SHP77 (cell line): Measurements from ENCODE around the gene FRS2.

ENCODE experiments used
- DNase-seq, 2 experiments: peaks; one replicate each; lab custom pipeline; 2025; lab: John Stamatoyannopoulos, UW

The FRS2 gene

DNA sequence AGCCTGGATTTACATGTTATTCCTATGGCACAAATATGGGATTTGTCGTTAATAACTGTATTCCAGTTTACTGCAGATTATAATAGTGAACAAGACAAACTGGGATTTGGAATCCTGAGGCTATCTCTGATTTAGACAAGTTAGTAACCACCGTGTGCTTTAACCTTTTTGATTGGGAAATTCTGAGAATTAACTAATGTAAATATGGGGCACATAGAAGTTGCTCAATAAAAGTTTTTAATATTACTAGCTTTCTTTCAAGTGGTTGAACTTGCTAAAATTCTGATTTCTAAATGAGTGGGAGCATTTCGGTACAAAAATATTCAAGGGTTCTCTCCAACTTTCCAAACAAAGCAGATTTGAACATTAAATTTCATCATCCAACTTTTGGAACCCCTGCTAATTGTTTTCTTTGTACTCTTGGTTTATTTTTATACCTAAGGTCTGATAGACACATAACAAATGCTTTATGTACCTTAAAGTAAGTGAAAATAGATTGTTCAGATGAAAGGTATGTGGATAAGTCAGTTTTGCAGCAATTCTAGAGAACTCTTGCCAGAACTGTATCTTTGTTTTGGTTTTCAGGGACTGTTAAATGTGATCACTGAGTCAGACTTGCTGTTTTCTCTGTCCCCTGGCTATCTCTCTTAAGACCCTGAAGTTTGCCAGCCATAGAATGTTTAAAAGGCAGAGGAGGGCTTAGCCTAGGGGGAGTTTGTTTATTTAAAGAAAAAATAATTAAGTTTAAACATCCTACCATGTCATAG, 57.5 kb downstream of the FRS2 start:
- no peak for DNase-seq

- DNase-seq, result no peak
Observed at GRCh38 chr12:69529021-69529420, 58.8 kb downstream of the FRS2 start.

- DNase-seq, result no peak
Observed at GRCh38 chr12:69533844-69534243, 63.7 kb downstream of the FRS2 start.

GRCh38 chr12:69534389-69534822, 64.2 kb downstream of the FRS2 start:
- peak in 1 of 2 experiments; percentile 16 for DNase-seq

- no peak for DNase-seq
Observed at GRCh38 chr12:69540987-69541386, 70.8 kb downstream of the FRS2 start.

GRCh38 chr12:69544087-69544486, 73.9 kb downstream of the FRS2 start:
- DNase-seq, result no peak

DNA sequence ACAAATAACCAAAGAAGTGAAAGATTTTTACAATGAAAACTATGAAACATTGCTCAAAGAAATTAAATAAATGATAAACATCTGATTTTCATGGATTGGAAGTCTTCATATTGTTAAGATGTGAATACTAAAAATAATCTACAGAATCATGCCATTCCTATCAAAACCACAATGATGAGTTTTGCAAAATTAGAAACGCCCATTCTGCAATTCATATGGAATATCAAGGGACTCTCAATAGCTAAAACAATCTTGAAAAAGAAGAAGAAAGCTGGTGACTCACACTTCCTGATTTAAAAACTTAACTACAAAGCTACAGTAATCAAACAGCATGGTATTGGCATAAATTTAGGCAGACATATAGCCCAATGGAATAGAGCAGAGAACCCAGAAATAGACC, 74.9 kb downstream of the FRS2 start:
- no peak for DNase-seq

GRCh38 chr12:69546693-69547438, 76.7 kb downstream of the FRS2 start:
- no peak for DNase-seq

GRCh38 chr12:69548687-69549086, 78.5 kb downstream of the FRS2 start:
- no peak for DNase-seq

DNA sequence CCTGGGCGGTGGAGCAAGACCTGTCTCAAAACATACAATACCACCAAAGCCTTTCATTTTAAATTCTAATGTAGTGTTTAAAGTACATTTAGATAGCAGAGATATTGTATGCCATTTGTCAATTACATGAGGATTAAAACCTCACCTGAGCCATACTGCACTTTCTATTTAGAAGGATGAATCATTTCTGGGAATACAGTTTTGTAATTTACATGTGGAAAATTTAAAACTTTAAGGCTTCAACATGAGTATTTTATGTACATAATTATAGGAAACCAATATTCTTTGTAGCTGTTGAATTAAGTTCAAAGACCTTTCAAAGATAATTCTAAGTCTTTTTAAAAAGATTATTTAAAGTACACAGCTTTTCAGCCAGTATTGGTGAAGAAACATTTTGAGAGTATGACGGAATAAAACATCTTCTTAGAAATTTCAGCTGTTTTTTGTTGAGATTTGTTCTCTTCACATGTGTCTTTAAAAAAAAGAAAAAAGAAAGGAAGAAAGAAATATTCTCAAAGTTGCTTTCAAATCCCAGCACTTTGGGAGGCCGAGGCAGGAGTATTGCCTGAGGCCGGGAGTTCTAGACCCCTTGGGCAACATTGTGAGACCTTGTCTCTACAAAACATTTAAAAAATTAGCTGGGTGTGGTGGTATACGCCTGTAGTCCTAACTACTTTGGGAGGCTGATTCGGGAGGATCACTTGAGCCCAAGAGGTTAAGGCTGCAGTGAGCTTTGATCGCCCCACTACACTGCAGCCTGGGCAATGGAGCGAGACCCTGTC, 80.6 kb downstream of the FRS2 start:
- no peak for DNase-seq

GRCh38 chr12:69553628-69554248, 83.5 kb downstream of the FRS2 start:
- no peak for DNase-seq

DNA sequence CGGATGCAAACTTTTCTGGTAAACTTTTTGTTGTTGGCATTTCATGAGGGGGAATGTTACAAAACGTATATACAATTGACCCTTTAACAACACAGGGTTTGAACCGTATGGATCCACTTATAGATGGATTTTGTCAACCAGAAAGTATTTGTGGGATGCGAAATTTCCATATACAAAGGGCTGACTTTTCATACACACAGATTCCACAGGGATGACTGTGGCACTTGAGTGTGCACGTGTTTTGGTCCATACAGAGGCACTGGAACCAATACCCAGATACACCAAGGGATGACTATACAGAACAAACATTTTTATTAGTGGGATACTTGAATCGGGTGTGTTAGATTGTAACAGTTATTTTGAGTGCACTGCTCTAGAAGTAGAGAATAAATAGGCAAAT, 85.3 kb downstream of the FRS2 start:
- no peak for DNase-seq

DNA sequence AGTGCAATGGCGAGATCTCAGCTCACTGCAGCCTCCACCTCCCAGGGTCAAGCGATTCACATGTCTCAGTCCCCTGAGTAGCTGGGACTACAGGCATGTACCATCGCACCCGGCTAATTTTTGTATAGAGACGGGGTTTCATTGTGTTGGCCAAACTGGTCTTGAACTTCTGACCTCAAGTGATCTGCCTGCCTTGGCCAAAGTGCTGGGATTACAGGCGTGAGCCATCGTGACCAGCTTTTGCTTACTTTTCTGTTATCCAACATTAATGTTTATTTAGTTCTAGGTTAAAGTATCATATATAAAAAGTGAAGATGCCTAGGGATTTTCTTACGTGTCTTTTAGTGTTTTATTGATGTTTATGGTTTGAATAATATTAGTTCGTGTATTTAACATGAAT, 86.2 kb downstream of the FRS2 start:
- DNase-seq, result no peak

GRCh38 chr12:69563166-69563762, 93.1 kb downstream of the FRS2 start:
- DNase-seq, result no peak

DNA sequence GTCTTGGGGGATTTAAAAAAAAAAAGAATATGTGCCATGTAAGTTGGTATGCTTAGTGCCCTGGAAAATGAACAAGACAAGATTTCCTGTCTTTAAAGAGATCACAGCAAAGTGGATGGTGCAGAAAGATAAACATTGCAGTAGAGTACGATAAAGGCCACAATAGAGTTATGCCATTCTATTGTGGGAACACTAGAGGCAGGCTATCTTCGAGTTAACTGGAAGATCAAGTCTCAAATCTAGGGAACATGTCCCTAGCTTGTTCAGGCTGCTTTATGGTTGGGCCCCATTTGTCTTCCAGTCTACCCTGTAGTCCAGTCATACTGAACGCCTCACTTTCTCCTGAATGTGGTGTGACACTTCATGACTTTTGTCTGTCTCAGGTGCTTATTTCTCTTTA, 96.4 kb downstream of the FRS2 start:
- no peak for DNase-seq

GRCh38 chr12:69569236-69569635, 99.0 kb downstream of the FRS2 start:
- DNase-seq, result no peak

GRCh38 chr12:69570000-69570516, 99.9 kb downstream of the FRS2 start:
- no peak for DNase-seq

- DNase-seq, result peak; percentile 8 to 31
Observed at GRCh38 chr12:69570545-69571399, 100.6 kb downstream of the FRS2 start.

DNA sequence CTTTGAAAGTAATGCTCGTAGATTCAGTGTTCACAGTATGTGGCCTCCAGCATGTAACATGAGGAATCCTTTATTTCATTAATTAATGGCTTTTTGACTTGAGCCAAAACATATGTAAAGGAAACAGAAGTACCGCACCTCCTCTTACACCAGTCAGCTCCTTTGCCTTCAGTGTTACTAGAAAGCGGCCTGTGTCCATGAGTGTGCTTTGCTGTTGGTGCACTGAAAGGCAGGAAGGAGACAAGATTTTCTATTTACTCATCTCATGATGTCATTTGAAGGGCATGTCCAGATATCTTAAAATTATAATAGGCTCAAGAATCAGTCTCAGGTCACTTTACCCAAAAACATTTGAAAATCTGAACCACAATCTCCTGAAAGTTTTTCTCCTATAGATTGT, 105.2 kb downstream of the FRS2 start:
- DNase-seq, result no peak

- no peak for DNase-seq
Observed at GRCh38 chr12:69578283-69578682, 108.1 kb downstream of the FRS2 start.

- no peak for DNase-seq
Observed at GRCh38 chr12:69579029-69579428, 108.8 kb downstream of the FRS2 start.
